T-helper 2 cell treated with Interferon-gamma antibody and Interleukin-4, amounts not matched to agents 5 μg/mL and 100 μg/mL, for 36 hours (primary cell): ENCODE data around the gene TEC.
"Not testable (repeated sequence)": the region's sequence is repeated elsewhere in the genome, so short reads cannot be mapped to it uniquely, and the experiment has no call there.

ENCODE experiments used
- DNase-seq: peaks from one replicate; pipeline ENCODE4 v3.0.0; 2021; ENCODE audit warnings: low spot score
- H3K27ac Mint-ChIP-seq: one replicate; pipeline ENCODE4 v1.8.0; 2021; ENCODE audit warnings: mild to moderate bottlenecking, mixed read lengths
- H3K27me3 Mint-ChIP-seq: one replicate; pipeline ENCODE4 v1.8.0; 2021; ENCODE audit warnings: low read depth, mixed read lengths
- H3K36me3 Mint-ChIP-seq: one replicate; pipeline ENCODE4 v1.8.0; 2021; ENCODE audit warnings: low read depth, mixed read lengths
- H3K4me1 Mint-ChIP-seq: one replicate; pipeline ENCODE4 v1.8.0; 2021; ENCODE audit warnings: low read depth, mixed read lengths
- H3K4me3 Mint-ChIP-seq: one replicate; pipeline ENCODE4 v1.8.0; 2022; ENCODE audit warnings: mild to moderate bottlenecking, moderate library complexity, mixed read lengths
- H3K9me3 Mint-ChIP-seq: one replicate; pipeline ENCODE4 v1.8.0; 2021; ENCODE audit warnings: mixed read lengths

TEC gene

DNA sequence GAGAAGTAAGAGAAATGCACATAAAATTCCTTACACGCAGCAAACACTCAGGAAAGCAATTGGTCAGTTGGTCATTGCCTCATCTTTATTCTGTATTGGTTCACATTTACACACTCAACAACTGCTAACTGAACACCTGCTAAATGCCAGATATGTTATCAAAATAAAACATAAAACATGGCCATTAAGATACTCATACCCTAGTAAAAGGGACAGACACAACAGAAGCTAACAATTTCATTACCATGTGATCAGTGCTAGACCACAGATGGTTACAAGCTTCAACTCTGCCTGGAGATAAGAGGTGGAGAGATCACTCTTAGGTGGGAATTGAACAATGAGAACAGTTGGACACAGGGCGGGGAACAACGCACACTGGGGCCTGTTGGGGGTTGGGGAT, 26.2 kb downstream of the TEC start:
- H3K9me3 Mint-ChIP-seq: no peaks in the 10 kb centered on the region
- H3K4me3 Mint-ChIP-seq: no peak overlapping the region
- H3K4me1 Mint-ChIP-seq: no peaks in the 10 kb centered on the region
- no peak overlapping the region for H3K27ac Mint-ChIP-seq
- no peak for DNase-seq
- H3K27me3 Mint-ChIP-seq: peaks cover 8% of the 10 kb centered on the region
- H3K36me3 Mint-ChIP-seq: no peaks in the 10 kb centered on the region

DNA sequence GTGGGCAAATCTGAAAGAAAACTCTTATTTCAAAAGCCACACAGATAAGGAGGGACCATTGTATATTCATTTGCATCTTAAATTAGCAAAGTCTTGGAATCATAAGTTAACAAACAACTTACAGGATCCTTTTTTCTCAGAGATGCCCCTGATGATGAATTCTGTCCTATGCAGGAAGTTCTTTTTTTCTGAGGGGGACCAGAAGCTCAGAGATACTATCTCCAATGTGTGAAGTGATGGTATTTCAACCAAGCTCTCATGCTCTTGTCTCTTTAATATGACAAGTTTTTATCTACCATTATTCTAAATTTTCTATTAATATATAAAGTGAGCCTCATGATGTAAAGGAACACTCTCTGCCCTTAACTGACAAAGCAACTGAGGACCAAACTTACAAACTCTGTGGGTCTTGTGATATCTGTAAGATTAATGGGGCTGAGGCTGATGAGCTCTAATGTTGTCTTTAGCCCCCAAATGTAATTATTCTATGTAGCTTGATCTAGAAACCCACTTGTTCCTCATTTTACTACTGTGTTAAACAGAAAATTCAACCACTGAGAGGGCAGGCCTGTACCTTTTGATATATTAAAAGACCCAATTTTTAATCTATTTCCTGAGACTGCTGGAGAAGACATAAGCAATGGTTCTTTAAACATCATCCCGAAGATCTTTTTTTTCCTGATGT, 27.0 kb downstream of the TEC start:
- Mint-ChIP-seq H3K27me3 (peaks cover 8% of the 10 kb centered on the region), H3K4me3 (no peak overlapping the region), H3K27ac (no peak overlapping the region), H3K4me1 (peaks cover 1% of the 10 kb centered on the region), H3K9me3 (no peaks in the 10 kb centered on the region), H3K36me3 (no peaks in the 10 kb centered on the region)
- DNase-seq: no peak

DNA sequence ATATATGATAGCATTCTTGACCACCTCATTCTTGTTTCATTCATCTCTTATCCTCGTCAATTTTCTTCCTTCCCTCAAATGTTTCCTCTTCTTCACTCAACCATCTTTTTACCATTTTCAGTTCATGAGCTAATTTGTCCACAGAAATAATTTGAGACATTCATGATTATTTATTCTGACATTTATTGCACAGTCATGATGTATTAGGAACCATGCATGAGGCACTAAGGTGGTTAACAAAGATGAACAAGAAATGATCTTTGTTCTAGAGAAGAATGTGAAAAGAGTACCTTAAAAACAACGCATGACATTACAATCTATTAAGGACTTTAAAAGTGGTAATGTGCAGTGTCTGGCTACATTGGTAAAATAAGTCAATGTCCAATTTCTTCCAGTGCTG, 27.9 kb downstream of the TEC start:
- H3K9me3 Mint-ChIP-seq: no peaks in the 10 kb centered on the region
- H3K36me3 Mint-ChIP-seq: no peaks in the 10 kb centered on the region
- no peak for DNase-seq
- no peak overlapping the region for H3K4me3 Mint-ChIP-seq
- peaks cover 1% of the 10 kb centered on the region for H3K4me1 Mint-ChIP-seq
- H3K27me3 Mint-ChIP-seq: peaks cover 8% of the 10 kb centered on the region
- no peak overlapping the region for H3K27ac Mint-ChIP-seq

DNA sequence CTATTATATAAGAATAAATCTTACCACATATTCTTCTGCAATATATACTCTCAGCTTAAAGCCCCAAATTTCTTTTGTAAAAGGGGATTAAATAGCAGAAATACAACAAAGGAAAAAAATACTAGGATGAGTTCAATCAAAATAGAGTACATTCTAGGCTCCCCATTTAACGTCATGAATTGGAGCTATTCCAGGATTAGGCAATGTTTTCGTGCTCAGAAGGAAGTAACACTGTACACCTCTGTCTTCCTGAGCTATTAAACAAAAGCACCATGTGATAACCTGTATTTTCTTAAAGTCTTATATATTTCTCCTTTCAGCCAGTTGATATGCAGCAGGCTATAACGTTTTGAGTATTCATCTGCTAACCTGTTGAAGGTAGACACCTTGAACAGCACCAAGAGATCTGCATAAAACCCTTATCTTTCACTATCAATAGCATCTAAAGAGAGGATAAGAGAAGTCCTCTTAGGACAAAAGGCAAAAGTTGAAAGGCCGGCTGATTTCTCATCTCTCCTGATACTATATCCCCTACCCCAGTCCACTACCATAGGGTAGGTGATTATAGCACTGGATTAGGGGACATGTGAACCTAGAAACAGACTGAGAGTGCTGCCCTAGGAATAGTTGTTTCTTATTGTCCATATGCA, 31.5 kb downstream of the TEC start:
- Mint-ChIP-seq H3K4me1 (peaks cover 10% of the 10 kb centered on the region), H3K27me3 (peaks cover 8% of the 10 kb centered on the region), H3K36me3 (no peaks in the 10 kb centered on the region), H3K4me3 (no peak overlapping the region), H3K9me3 (no peaks in the 10 kb centered on the region), H3K27ac (no peak overlapping the region)
- no peak for DNase-seq

GRCh38 chr4:48235050-48235449, 34.6 kb downstream of the TEC start:
- no peak for DNase-seq
- Mint-ChIP-seq H3K36me3 (no peaks in the 10 kb centered on the region), H3K4me3 (no peak overlapping the region), H3K9me3 (no peaks in the 10 kb centered on the region), H3K27ac (no peak overlapping the region), H3K4me1 (peaks cover 10% of the 10 kb centered on the region), H3K27me3 (peaks cover 2% of the 10 kb centered on the region)

- no peaks in the 10 kb centered on the region for H3K36me3 Mint-ChIP-seq
Observed at GRCh38 chr4:48234575-48234974, 35.1 kb downstream of the TEC start.

DNA sequence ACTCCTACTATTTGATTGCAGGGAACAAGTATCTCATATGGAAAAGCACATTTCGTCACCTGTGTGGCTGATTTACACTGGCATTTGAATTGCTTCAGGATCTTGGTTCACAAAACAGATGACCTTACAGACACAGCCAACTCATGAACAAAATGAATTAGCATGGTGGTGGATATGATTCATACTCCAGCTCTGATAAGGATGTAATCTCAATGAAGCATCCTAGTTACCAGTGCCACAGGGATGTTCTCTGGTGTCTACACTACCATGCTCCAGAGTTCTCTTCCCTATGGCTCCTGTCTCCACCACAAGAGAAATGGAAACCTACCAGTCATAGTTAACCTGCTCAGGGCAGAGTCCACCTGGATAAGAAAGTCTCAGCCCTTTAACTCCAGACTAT, 40.7 kb downstream of the TEC start:
- H3K4me1 Mint-ChIP-seq: peaks cover 5% of the 10 kb centered on the region
- H3K36me3 Mint-ChIP-seq: no peaks in the 10 kb centered on the region

More at GRCh38 chr4:48234575-48234974, 35.1 kb downstream of the TEC start:
- Mint-ChIP-seq H3K27me3 (no peaks in the 10 kb centered on the region), H3K9me3 (no peaks in the 10 kb centered on the region), H3K4me1 (peaks cover 10% of the 10 kb centered on the region), H3K4me3 (no peak overlapping the region), H3K27ac (no peak overlapping the region)
- DNase-seq: no peak

GRCh38 chr4:48227662-48228061, 42.0 kb downstream of the TEC start:
- Mint-ChIP-seq H3K4me1 (peaks cover 3% of the 10 kb centered on the region), H3K4me3 (no peak overlapping the region), H3K9me3 (no peaks in the 10 kb centered on the region), H3K36me3 (no peaks in the 10 kb centered on the region), H3K27me3 (no peaks in the 10 kb centered on the region), H3K27ac (no peak overlapping the region)
- no peak for DNase-seq

More for the DNA sequence above, 40.7 kb downstream of the TEC start:
- H3K27me3 Mint-ChIP-seq: no peaks in the 10 kb centered on the region
- no peak overlapping the region for H3K27ac Mint-ChIP-seq
- no peak for DNase-seq
- H3K9me3 Mint-ChIP-seq: no peaks in the 10 kb centered on the region
- no peak overlapping the region for H3K4me3 Mint-ChIP-seq

GRCh38 chr4:48226199-48226598, 43.4 kb downstream of the TEC start:
- Mint-ChIP-seq H3K4me3 (no peak overlapping the region), H3K9me3 (no peaks in the 10 kb centered on the region), H3K4me1 (peaks cover 3% of the 10 kb centered on the region), H3K27ac (no peak overlapping the region), H3K27me3 (no peaks in the 10 kb centered on the region), H3K36me3 (no peaks in the 10 kb centered on the region)
- DNase-seq: no peak

DNA sequence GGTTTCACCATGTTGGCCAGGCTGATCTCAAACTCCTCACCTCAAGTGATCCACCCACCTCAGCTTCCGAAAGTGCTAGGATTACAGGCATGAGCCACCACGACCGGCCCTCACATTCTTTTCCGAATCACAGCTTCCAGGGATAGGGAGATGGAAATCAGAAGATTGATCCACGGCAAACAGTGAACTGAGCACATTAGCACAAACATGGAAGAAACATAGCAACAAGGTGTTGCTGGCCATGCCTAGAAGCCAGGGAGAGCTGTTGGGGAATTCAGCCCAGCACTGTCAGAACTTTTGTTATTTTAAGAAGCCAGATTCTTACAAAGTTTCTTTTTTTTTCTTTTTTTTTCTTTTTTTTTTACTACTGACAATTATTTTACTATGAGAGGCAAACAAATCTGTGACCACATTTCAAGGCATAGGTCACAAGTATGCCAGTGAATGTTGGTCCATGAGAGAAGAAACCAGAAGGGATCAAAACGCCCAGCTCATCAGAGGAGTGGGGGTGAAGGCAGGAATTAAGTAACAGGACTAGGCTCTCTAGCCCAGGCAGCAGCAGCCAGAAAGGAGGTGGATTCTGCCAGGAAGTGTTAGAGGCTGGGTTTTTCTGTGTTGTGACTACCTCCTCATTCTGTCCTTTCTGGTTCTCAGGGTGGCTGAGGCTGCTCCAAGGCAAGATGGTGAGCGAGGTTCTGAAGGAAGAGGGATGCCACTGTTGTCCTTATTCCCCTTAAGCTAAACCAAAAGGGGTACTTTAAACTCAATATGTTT, 44.1 kb downstream of the TEC start:
- H3K36me3 Mint-ChIP-seq: no peaks in the 10 kb centered on the region
- H3K27ac Mint-ChIP-seq: no peak overlapping the region
- peaks cover 3% of the 10 kb centered on the region for H3K4me1 Mint-ChIP-seq
- H3K27me3 Mint-ChIP-seq: no peaks in the 10 kb centered on the region
- H3K4me3 Mint-ChIP-seq: no peak overlapping the region
- no peaks in the 10 kb centered on the region for H3K9me3 Mint-ChIP-seq
- DNase-seq: no peak

DNA sequence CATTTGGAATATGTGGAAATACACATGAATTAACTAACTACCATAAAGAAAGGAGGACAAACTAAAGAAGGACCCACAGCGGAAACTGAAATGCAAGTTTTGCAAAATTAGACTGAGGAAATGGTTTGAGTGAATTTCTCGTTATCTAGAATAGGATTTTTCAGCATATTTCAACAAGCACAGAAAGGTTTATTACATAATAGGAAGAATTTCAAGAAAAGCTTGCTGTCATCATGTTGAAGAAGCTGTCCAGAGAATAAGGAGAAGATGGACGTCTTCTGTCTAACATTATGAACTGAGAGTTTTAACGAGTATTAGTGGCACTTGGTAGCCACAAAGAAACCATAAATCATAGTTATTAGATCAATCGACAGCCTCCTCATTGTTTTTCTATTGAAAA, 45.0 kb downstream of the TEC start:
- DNase-seq: no peak

DNA sequence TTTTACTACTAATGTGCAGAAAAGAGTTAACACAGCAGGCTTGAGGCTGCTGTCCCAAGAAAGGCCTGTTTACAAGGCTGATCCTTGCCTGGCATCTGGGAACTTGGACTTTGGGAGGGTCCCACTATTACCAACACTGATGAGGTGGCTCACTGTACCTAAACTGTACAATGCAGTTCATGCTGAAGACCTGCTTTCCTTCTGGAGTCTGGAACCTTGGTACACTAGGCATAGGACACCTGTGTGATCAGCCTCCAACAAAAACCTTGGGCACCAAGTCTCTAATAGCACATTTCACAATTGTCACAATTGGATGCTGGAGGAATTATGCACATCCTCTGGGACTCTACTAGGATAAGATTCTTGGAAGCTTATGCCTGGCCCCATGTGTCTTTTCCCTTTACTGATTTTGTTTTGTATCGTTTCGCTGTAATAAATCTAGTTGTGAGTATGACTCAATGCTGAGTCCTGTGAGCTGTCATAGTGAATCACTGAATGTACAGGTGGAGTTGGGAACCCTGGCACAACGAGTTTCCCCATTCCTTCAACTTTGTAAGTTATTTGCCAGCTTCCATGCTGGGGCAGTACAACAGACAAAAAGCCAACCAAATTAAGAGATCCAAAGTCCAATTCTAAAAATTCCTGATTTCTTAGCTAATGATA, 45.9 kb downstream of the TEC start:
- Mint-ChIP-seq H3K27me3 (no peaks in the 10 kb centered on the region), H3K27ac (no peak overlapping the region), H3K36me3 (no peaks in the 10 kb centered on the region), H3K9me3 (no peaks in the 10 kb centered on the region), H3K4me1 (peaks cover 4% of the 10 kb centered on the region), H3K4me3 (no peak overlapping the region)
- DNase-seq: no peak

More for the DNA sequence above, 45.0 kb downstream of the TEC start:
- no peaks in the 10 kb centered on the region for H3K36me3 Mint-ChIP-seq
- H3K27ac Mint-ChIP-seq: no peak overlapping the region
- no peaks in the 10 kb centered on the region for H3K27me3 Mint-ChIP-seq
- peaks cover 3% of the 10 kb centered on the region for H3K4me1 Mint-ChIP-seq
- no peak overlapping the region for H3K4me3 Mint-ChIP-seq
- no peaks in the 10 kb centered on the region for H3K9me3 Mint-ChIP-seq

DNA sequence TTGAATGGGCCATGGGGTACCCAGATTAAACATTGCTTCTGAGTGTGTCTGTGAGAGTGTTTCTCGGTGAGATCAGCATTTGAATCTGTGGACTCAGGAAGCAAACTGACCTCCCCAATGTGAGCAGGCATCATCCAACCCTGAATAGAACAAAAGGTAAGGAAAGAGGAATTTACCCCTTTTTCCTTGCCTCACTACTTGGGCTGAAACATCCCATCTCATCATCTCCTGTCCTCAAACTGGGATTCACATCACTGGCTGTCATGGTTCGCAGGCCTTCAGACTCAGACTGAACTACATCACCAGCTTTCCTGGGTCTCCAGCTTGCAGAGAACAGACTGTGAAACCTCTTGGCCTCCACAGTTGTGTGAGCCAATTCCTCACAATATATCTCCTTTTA, 47.1 kb downstream of the TEC start:
- Mint-ChIP-seq H3K4me3 (no peak overlapping the region), H3K36me3 (no peaks in the 10 kb centered on the region), H3K27ac (no peak overlapping the region), H3K4me1 (peaks cover 4% of the 10 kb centered on the region), H3K9me3 (no peaks in the 10 kb centered on the region), H3K27me3 (no peaks in the 10 kb centered on the region)
- no peak for DNase-seq

- H3K9me3 Mint-ChIP-seq, H3K4me1 Mint-ChIP-seq, H3K27me3 Mint-ChIP-seq, DNase-seq, H3K36me3 Mint-ChIP-seq, H3K27ac Mint-ChIP-seq, H3K4me3 Mint-ChIP-seq: not testable (repeated sequence)
Observed at GRCh38 chr4:48219430-48219829, 50.2 kb downstream of the TEC start.
